Measurements from ENCODE around the gene LIPT2. TPM values are rescaled to one million over a fixed set of nuclear protein-coding genes. Genes with fewer than 3 reads are reported as not detected.
"Not testable (repeated sequence)": the region's sequence is repeated elsewhere in the genome, so short reads cannot be mapped to it uniquely, and the experiment has no call there.

LIPT2 gene
- total RNA-seq: 1.4 and 2.0 TPM in 2 replicates

GRCh38 chr11:74492974-74493790, at the start of gene LIPT2:
TSS of gene LIPT2 (minus strand) at chr11:74493724. CDS start at chr11:74493703, 21 bp downstream.
- intact Hi-C loops (cut with micrococcal nuclease): loop anchor here (1.0 to 5.0 kb wide), 11 partner anchors 44 to 895 kb away; partner anchors contain the start of genes C2CD3, COA4, FAM168A and PAAF1

DNA sequence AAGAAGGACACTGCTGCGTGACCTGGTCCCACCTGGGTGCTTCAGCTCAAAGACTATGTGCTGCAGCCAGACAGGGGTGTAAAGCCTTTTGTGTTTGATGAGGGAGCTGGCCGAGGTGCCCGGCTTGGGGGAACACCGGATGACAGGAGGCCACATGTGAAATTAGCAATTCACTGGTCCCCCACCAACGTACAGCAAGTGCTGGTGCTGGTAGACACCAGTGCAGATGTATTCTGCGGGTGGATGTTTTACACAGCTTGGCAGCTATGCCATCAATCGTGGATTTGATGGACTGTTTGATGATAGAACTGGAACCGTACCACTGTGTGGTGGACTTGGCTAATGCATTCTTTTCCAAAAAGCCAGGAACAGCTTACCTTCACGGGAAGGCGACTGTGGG, 47.9 kb upstream of the LIPT2 start:
- intact Hi-C loops (cut with micrococcal nuclease): no loop called here

GRCh38 chr11:74540270-74540669, 46.7 kb upstream of the LIPT2 start:
- intact Hi-C loops (cut with micrococcal nuclease): no loop called here

GRCh38 chr11:74538680-74539079, 45.2 kb upstream of the LIPT2 start:
- intact Hi-C loops (cut with micrococcal nuclease): no loop called here

DNA sequence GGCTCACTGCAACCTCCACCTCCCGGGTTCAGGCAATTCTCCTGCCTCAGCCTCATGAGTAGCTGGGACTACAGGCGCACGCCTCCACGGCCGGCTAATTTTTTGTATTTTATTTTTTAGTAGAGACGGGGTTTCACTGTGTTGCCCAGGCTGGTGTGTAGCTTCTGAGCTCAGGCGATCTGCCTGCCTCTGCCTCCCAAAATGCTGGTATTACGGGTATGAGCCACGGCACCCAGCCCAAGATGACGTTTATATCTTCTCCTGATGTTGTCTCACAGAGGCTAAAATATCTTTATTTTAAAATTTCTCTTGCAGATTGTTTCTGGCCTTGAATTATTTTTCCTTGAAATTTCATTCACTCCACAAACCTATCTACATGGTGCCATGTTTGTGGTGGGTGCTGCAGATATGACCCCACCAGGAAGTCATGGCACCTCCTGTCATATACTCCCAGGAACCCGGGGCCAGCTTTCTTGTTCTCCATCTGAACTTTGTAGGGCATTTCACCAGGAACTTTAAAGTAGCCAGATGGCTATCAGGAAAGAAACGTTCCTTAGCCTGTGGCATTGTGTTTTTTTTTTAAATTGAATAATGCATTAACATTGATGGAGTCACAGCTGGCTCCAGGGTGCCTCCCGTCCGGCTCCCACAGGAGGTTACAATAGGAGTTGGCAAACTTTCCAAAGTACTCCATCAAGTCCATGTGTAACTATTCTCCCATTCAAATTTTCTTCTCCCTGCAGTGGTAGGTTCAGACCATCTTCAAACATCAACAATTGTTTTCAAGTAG, 42.0 kb upstream of the LIPT2 start:
- intact Hi-C loops (cut with micrococcal nuclease): no loop called here

DNA sequence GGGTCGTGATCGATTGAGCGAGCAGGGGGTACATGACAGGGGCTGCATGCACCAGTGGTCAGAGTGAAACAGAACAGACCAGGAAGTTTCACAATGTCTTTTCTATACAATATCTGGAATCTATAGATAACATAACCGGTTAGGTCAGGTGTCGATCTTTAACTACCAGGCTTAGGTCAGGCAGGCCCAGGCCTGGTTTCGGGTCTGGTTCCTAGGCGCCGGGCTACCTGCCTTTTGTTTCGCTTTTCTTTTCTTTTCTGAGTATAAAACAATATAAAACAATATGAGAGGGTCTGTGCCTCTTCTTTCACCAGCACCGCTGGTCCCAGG, 41.4 kb upstream of the LIPT2 start:
- intact Hi-C loops (cut with micrococcal nuclease): not testable (repeated sequence)

DNA sequence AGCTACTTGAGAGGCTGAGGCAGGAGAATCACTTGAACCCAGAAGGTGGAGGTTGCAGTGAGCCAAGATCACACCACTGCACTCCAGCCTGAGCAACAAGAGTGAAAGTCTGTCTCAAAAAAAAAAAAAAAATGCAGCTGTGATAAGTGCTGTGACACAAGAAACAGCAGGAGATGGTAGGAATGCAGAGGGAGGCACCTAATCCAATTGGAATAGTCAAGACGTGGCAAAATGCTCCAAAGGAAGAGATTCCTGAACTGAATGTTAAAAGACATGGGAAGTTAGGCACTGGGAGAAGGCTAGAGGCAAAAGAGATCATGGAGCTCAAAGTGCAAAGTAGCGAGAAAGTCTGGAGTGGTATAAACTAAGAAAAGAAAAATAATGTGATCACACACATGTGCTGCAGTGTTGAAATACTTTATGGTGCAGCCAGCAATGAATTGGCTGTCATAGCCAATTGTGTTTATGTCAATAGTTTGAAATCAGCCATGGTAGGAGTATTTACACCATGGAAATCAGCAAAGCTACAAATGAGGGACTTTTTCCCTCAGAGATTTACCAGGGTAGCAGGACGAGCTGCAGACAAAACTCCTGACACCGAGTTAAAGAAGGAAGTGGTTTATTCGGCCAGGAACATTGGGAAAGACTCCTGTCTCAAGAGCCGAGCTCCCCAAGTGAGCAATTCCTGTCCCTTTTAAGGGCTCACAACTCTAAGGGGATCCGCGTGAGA, 40.9 kb upstream of the LIPT2 start:
- intact Hi-C loops (cut with micrococcal nuclease): no loop called here

DNA sequence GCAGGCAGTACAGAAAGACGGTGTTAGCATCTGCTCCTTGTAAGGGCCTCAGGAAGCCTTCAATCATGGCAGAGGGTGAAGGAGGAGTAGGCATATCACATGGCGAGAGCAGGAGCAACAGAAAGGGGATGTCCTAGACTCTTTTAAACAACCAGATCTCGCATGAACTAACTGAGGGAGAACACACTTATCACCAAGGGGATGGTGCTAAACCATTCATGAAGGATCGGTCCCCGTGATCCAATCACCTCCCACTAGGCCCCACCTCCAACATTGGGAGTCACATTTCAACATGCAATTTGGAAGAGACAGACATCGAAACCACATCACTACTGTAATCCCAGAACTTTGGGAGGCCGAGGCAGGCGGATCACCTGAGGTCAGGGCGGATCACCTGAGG, 39.9 kb upstream of the LIPT2 start:
- intact Hi-C loops (cut with micrococcal nuclease): no loop called here

- intact Hi-C loops (cut with micrococcal nuclease): no loop called here
Measured at GRCh38 chr11:74532501-74533246, 39.1 kb upstream of the LIPT2 start.

- intact Hi-C loops (cut with micrococcal nuclease): no loop called here
Measured at GRCh38 chr11:74524978-74525377, 31.5 kb upstream of the LIPT2 start.

GRCh38 chr11:74524501-74524900, 31.0 kb upstream of the LIPT2 start:
- intact Hi-C loops (cut with micrococcal nuclease): no loop called here

- intact Hi-C loops (cut with micrococcal nuclease): no loop called here
Measured at GRCh38 chr11:74522776-74523175, 29.3 kb upstream of the LIPT2 start.

DNA sequence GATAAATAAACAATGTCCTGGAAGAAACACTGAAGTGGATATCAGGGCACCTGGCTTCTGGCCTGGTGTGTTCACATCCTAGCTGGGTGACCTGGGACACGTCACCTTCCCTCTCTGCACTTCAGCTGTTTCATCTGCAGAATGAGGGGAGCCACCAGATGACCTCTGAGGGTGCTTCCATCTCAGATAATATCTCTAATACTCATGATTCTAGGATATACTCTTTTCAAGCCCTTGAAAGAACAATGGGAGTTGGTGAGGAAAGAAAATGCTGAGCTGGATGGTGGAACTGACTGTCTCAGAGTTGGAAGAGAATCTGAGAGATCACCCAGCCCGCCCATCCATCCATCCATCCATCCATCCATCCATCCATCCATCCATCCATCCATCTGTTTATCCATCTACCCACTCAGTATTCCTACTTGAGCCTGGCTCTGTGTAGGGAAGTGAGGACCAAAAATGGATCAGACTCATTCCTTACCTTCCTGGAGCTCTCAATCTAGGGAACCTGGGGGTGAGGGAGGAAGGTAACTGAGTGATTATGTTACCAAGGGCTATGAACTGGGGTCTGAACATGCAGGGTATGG, 28.2 kb upstream of the LIPT2 start:
- intact Hi-C loops (cut with micrococcal nuclease): no loop called here

DNA sequence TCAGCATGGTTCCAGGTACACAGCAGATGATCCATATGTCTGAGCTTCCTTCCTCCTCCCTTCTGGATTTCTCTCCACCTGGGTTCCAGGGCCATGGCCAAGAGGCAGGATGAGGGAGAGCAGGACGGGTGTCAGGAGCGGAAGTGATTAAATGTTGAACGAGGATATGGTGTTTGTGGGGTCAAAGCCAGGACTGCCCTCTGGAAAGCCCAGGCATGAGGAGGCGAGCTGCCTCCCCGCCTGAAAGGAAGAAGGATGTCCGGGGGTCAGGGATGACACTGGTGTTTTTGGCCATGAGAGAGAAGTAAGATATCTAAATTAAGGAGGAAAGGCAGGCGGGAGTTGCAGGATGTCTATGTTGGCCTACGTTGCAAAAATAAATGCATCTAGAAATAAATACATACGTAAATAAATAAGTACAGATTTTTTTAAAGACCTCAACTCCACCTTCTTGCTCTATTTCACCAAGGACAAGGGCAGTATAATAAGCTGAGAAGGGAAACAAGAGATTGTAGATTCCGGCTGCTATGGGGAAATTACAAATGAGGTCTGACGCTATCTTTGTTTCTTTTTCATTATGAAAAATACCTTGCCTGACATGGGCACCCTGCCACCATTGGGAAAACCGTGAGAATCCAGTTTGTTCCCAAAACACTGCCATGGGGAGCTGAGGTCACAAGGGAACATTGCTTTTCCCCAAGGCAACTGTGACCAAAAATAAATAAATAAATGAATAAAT, 27.6 kb upstream of the LIPT2 start:
- intact Hi-C loops (cut with micrococcal nuclease): no loop called here

DNA sequence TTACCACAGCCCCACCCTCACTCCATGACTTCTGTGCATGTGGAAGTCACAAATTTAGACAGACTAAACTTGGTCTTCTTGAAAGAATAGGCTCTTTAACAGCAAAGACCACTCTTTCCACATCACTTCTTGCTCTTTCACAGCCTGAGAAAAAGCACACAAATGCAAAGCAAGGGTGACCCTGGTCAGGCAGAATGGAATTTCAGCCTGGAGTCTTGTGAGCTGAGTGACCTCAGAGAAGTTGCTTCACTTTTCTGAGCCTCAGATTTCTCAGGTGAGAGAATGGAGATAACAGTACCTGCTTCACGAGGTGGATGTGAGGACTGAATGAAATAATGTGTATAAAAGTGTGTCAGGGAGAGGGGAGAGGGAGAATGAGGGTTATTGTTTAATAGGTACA, 26.8 kb upstream of the LIPT2 start:
- intact Hi-C loops (cut with micrococcal nuclease): no loop called here

DNA sequence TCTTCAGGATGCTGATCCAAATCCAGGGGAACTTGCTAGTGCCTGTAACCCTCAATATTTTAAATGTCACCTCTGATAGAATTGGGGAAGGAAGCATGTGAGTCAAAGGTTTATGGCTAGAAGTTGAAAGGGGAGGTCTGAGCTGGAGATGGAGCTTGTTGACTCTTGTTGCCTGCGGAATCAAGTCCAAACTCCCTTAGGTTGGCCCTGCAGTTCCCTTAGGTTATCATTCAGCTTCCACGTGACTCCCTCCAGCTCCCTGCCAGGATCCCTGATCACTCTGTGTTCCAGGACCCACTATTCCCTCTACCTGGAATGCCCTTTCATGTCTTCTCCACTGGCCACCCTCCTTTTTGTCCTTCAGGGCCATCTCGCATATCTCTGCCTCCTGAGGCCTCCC, 26.2 kb upstream of the LIPT2 start:
- intact Hi-C loops (cut with micrococcal nuclease): no loop called here

DNA sequence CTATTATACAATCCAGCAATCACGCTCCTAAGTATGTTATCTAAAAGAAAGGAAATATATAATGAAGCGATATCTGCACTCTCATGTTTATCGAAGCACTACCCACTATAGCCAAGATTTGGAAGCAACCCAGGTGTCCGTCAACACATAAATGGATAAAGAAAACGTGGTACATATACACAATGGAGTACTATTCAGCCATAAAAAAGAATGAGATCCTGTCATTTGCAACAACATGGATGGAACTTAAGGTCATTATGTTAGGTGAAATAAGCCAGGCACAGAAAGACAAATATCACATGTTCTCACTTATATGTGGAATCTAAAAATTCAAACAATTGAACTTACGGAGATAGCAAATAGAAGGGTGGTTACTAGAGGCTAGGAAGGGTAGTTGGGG, 24.1 kb upstream of the LIPT2 start:
- intact Hi-C loops (cut with micrococcal nuclease): not testable (repeated sequence)

- intact Hi-C loops (cut with micrococcal nuclease): no loop called here
Measured at GRCh38 chr11:74507582-74507981, 14.1 kb upstream of the LIPT2 start.

DNA sequence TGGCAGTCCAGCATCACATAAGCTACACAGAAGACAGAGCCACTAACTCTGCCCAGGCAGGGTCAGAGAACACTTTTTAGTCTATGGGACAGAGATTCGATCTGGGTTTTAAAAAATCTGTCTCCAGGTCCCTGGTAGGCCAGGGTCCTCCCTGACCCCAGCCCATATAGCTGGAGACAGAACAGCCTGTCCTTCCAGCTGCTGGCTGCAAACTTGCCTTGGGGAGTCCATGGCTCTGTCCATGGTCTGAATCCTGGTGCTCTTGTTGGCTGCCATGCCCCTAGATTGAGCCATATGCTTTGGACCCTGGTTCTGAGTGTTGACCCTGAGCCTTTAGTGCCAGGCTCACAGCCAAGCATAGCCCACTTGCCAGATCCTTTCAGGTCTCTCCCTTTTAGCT, 13.3 kb upstream of the LIPT2 start:
- intact Hi-C loops (cut with micrococcal nuclease): no loop called here

DNA sequence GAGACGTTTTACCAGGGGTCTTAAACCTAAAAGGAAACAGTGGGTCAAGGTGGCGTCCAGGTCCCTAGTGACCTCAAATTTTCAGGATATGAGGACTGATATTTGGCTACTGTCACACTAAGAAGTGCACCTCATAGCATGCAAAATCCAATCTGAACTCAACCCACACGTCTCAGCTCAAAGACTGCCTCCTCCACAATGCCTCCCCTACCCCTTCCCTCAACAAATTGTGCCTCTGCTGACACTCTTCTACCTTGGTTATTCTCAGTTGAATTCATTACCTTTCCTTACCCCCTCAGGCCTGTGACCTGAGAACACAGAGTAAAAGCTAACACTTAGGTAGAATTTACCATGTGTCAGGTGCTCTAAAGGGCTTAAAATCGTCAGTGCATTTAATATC, 12.4 kb upstream of the LIPT2 start:
- intact Hi-C loops (cut with micrococcal nuclease): no loop called here

Data from T-helper 1 cell treated with Interleukin-12 subunit alpha and Interleukin-12 subunit beta and Interleukin-4 antibody, amounts not matched to agents 30 ng/mL and 1 ng/mL, for 36 hours (primary cell).